Activated CD4-positive, CD25-positive, alpha-beta regulatory T cell treated with anti-CD3 and anti-CD28 coated beads, Interleukin-2, amount 50 U/mL, for 72 hours (primary cell): Measurements from ENCODE around the gene YTHDC1.
"Not testable (repeated sequence)": the region's sequence is repeated elsewhere in the genome, so short reads cannot be mapped to it uniquely, and the experiment has no call there.

Source experiments
- DNase-seq: peaks from one replicate; pipeline ENCODE4 v3.0.0; 2021

YTHDC1 gene

DNA sequence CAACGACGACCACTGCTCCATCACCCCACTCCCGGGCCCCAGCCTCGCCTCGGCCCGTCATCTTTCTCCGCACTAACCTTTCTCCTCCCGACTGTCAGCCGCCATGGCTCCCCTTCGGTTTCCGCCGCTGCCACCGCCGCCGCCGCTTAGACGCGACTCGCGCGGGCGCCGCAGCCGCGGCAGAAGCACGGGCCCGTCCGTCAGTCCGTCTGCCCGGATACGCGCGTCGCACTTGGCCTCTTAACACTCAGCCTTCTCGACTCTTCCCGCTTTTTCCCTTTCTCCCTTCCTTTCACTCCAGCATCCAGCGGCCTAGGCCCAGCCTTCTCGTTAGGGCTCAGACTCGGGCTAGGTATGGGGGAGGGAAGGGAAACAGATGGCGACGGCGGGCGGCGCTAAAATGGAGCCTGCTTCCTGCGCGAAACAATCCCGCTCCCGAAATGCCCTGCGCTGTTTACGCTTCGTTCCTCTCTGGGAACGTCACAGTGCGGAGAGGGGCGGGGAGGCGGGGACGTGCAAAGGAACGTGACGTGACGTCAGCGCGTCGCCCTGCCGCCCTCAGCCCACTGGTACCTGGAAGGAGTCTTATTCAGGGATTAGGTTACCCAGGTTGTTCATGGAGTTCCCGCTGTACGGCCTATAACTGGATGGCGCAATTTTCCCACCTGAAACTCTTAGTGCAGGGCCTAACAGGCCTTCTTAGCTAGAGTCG is at the start of gene YTHDC1:
Gene YTHDC1 (minus strand): TSS at position 442 of the 712 bp plus-strand sequence. CDS start 337 bp downstream, at position 105.
- peak; percentile 92 for DNase-seq

DNA sequence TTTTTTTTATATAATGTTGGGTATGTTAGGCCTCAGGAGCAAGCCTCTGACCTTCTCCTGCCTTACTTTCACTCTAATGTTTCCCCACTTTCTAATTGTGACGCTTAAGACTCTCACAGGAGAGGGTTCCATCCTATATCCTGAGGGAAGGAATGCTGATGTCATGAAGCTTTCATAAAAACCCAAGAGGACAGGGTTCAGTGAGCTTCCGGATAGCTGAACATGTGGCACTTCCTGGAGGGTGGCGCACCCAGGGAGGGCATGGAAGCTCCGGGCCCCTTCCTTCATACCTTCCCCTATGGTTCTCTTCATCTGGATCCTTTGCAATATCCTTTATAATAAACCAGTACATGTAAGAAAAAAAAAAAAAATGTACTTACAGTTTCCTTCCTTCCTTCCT is 49.4 kb upstream of the YTHDC1 start:
- no peak for DNase-seq

DNA sequence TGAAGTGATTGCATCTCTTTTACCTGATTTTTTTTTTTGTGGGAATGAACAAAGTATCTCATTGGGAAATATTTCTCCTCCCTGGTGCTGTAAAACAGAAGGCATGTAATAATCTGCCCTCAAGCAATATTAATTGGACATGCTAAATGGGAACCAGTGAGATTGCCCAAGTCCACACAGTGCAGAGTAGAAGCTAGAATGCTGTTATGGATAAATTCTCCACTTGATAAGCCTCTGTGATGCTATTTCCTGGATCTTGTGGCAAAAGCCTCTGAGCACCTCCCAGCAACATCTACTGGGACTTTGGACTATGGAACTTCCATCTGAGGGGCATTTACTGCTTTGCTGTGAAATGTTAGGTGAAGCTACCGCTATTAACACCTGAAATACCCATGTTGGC is 46.9 kb upstream of the YTHDC1 start:
- DNase-seq: no peak

DNA sequence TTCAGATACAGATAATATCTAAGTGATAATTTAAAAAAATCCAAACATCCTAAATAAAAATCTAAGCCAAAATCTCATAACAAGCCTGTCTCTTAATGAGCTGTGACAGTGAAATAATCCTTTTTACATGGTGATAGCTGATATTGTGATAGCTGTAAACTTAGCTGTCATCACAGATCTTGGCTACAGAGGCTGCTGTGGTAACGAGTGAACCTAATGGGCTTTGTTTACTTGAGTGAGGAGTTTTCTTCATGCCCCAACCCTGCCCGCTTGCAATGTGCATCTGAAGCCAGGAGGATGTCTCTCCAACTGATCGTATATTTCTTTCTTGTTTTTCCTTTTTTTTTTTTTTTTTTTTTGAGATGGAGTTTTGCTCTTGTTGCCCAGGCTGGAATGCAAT is 41.5 kb upstream of the YTHDC1 start:
- DNase-seq: no peak

DNA sequence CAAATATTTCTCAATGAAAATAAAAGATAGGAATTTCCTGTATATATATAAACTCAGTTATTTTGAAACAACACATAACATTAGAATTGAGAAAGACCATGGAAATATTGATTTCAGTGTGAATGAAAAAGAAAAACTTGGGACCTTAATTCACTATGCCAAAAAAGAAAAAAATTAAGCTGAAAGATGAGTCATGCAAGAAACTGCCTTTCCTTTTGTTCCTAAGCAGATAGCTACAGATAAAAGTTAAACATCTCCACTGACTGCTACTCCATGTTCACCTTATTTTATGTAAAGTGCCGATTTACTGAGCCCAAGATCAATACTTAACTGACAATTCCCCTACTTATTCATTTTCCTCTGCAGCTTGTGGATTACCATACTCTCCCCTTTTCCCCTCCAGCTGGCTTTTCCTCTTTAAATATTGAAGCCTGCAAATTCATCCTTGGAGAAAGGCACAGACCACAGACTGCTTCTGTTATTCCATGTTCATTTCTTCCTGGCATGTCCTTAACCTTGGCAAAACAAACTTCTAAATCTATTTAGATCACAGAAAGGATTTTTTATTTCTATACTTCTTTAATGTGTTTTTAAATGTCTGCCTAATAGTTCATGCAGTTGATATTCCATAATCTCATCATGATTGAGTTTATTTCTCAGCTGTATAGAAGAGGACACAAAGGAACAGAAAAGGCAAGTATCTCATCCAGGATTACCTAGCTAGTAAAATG is 40.5 kb upstream of the YTHDC1 start:
- no peak for DNase-seq

DNA sequence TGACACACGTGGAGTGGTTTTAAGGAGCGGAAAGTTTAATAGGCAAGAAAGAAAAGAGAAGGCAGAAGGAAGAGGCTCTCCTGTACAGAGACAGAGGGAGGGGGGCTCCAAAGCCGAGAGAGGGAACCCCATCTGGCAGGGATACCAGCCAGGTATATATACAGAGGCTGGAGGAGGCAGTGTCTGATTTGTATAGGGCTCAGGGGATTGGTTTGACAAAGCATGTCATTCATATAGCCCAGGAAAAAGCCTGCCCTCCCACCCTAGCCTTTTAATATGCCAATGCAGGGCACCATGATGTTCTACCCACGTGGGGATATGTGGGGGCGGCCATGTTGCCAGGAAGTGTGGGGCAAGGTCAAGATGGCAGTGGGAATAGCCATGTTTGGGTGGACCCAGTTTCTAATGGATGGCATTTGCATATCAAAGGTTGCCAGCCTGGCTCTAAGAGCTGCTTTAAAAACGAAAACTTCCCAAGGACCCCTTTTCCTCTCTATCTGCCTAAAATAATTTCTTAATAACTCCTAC is 39.6 kb upstream of the YTHDC1 start:
- not testable (repeated sequence) for DNase-seq

DNA sequence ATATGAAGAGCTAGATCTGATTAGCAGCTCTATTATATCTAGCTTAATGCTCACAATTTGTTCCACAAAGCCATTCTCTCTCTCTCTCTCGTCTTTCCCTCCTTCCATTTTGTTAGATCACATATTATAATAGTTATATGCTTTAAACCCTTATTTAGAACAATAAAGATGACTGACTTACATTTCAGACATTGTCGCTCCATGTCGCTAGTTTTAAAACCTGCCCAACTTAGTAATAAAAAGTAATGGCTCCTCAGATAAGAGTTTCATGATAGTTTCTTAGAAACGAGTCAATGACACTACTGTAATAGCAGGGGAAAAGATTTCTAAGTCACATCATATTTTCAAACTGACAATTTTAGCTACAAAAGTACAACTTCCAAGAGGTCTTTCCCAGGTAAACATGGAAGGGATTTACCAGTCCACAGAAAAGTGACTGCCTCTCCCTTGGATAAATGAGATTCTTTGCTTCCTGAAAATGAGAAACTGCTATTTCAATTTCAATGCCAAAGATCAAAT is 38.5 kb upstream of the YTHDC1 start:
- DNase-seq: no peak

DNA sequence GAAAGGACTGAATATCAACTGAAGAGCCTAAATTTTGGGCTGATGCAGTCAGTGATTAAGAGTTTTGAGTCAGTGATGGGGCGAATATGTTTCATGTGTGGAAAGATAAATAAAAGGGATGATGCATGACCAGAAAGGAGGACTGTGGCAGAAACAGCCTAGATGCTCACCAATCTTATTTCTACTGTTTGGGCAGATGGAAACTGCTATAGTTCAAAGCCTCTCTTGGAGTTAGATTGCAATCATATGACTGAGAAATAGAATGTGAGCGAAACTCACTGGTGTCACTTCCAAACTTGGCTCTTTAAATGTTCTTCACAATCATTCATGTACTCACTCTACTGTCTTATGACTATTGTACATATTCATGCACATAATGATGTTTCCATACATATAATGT is 35.4 kb upstream of the YTHDC1 start:
- DNase-seq: no peak

DNA sequence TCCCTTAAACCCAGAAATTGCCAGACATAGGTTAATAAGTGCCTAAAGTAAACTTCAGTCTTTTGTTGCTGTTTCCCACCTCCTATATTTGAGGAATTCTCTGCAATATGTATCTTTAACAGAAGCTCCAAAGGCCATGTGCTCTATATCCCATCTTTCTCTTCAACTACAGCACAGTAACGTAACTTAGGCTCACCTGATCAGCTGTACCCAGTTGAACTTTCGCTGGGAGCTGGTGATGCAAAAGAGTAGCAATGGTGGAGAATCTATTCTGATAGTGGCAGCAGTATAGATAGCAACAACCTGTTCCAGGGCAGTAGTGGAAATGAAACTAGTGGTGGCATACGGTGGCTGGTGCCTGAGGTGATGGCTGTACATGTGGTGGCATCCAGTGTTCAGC is 33.2 kb upstream of the YTHDC1 start:
- no peak for DNase-seq

DNA sequence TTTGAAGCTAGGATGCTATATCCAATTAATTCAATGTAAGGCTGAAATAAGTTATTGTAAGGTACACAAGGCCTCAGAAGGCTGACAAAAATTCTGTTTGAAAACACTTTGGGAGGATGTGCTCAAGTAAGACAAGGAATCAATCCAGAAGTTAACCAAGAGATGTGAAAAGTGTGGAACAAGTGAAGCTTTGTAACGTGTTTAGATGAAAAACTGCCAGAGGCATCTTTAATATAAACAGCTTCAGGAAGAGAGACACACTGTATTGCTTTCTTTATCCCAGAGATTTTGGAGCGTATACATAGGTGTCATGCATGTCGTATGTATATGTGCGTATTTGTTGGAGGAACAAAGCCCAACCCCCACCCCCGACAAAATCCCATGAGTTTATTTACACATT is 28.3 kb upstream of the YTHDC1 start:
- DNase-seq: no peak

DNA sequence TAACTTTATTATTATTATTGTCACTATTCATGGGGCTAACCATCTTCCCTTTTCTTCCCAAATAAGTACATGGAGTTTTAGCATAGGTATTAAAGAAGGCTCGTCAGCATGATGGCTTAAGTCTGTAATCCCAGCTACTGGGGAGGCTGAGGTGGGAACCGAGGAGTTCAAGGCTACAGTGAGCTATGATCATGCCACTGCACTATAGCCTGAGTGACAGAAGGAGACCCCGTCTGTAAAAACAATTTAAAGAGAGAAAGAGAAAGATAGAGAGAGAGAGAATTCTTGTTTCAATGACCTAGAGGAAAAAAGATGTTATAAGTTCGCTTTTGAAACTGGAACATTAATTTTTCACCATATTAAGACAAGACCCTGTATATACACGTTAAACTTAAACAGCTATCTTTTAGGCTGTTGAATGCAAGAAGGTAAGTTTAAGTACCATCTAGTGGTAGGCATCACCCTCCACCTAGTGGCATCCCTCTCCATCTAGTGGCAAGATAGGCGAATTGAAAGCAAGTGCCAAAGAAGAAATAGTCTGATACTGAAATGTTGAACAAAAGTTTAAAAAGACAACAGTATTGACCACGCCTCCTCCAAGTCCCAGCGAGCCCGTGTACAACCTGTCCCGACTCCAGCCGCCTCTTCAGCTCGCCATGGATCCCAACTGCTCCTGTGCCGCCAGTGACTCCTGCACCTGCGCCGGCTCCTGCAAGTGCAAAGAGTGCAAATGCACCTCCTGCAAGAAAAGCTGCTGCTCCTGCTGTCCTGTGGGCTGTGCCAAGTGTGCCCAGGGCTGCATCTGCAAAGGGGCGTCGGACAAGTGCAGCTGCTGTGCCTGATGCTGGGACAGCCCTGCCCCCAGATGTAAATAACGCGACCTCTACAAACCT is 26.0 kb upstream of the YTHDC1 start:
- no peak for DNase-seq

DNA sequence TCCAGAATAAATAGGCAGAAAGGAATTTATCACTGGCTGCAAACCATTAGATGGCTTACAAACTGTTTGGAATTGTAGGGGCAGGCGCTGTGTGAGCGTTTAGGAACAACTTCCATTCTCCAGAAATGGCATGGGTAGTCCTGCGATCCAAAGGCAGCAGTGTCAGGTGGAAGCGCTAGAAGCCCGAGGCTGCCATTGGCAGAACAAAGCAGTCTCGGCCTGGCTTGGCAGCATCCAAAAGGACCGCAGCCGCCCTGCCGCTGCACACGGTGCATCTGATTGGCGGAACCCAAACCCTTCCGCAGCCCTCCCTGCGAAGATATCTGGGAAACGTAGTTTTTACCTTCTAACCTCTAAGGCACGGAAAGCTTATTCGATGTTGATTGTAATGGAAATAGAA is 23.6 kb upstream of the YTHDC1 start:
- DNase-seq: peak; percentile 44

DNA sequence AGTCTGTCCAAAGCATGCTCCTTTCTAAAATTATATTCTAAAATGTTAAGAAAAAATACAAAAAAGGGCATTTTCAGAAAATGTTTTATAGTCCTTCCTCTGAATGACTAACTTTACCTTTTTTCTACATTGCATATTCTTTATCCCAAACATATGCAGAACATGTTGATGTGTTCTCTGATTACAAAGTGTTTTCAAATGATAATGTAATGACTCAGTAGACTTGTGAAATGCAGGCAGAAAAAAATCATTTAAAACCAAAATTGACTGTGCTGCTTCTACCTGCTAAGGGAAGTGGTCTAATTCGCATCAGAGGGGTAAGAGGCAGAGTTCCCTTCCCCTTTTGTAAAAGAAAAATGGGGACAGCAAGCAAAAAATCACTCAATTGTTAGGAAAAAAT is 22.7 kb upstream of the YTHDC1 start:
- DNase-seq: no peak

DNA sequence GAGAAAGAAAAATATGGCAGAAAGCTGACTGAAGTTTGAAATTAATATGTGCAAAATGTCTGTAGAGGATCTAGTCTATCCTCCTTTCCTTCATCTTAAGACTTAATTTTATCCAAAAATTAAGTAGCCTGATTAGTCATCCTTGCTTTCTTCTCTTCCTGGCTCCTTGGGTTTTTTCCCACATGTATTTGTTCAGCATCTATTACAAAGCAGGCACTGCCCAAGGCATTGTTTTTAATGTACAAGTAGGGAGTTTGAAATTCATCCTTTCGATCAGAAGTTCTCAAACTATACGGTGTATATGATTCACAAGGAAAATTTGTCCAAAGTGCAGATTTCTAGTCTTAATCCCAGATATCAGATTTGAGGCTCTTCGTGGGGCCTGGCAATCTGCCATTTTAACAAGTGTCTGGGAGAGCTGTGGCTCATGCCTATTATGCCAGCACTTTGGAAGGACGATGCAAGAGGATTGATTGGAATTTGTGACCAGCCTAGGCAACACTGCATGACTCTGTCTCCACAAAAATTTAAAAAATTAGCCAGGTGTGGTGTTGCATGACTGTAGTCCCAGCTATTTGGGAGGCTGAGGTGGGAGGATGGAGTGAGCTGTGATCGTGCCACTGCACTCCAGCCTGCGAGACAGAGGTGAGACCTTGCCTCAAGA is 19.4 kb upstream of the YTHDC1 start:
- DNase-seq: no peak

DNA sequence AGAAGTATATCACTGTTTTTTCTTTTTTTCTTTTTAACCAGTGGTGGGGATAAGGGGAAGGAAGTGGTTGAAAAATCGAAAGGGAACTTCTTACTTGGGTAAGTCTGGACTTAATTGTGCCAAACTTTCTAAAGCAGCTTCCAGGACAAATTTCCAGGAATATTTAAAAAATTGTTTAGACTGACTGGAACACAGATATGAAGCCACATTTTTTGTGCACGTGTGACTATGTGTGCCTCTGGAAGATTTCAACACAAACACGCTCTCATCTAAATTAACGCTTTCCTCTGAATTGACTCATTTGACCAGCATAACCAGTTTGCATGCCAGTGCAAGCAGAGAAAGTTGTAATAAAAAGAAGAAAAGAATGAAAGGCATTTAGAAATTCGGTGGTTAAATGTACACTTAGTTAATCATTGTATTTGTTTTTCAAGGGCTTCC is 18.8 kb upstream of the YTHDC1 start:
- no peak for DNase-seq

DNA sequence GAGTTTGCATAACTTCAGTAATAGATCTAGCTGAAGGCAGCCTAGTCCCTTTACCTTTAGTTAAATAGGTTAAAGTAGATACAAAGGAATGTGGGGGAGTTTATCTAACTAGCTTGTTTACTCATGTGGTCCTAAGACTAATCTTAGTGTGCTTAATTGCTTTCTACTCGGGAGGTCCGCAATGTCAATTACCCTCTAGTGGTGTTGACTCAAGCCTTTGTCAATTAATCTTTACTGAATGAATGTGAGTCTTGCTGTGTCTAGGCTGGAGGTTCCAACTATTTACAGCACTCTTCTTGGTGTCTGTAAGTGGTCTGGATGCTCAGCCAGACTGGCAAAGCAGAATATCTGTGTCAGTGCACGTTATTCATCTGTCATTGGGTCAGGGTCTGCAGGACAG is 17.9 kb upstream of the YTHDC1 start:
- DNase-seq: no peak

DNA sequence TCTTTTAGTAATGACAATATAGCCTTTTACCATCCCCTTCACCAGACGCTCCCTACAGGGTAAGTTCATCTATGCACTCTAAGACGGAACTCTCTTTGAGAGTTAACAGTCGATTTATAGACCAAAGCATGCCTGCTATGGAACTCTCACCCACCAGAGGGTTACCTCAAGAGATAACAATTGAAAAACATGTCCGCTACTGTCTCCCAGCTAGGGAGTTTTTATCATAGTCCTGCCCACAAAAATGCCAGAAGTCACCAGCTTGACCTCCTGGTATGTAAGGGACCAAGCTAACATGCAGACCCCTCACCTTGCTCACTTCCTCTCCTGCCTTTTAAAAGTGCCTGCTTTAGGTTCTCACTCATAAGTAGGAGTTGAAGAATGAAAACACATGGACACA is 16.7 kb upstream of the YTHDC1 start:
- DNase-seq: no peak

DNA sequence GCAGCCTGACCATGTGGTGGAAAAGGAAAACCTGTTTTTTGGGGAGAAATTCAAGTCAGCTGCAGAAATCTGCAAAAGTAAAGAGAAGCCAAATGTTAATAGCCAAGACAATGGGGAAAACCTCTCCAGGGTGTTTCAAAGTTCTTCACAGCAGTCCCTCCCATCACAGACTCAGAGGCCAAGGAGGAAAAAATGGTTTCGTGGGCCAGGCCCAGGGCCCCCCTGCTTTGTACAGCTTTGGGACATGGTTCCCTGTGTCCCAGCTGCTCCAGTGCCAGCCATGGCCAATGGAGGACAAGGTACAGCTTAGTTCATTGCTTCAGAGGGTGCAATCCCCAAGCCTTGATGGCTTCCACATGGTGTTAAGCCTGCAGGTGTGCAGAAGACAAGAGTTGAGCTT is 15.2 kb upstream of the YTHDC1 start:
- no peak for DNase-seq

DNA sequence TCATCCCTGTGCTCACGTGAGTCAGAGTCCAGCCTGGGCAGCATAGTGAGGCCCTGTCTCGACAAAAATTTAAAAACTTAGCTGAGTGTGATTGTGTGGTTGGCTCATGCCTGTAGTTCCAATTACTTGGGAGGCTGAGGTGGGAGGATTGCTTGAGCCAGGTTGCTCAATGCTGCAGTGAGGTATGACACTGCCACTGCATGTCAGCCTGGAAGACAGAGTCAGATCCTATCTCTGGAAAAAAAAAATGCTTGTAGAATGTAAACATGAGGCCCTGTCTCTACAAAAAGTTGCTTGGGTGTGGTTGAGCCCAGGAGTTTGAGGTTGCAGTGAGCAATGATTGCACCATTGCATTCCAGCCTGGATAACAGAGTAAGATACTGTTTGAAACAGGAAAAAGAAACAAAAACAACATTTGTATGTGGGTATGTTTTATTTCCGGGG is 11.3 kb upstream of the YTHDC1 start:
- DNase-seq: no peak

DNA sequence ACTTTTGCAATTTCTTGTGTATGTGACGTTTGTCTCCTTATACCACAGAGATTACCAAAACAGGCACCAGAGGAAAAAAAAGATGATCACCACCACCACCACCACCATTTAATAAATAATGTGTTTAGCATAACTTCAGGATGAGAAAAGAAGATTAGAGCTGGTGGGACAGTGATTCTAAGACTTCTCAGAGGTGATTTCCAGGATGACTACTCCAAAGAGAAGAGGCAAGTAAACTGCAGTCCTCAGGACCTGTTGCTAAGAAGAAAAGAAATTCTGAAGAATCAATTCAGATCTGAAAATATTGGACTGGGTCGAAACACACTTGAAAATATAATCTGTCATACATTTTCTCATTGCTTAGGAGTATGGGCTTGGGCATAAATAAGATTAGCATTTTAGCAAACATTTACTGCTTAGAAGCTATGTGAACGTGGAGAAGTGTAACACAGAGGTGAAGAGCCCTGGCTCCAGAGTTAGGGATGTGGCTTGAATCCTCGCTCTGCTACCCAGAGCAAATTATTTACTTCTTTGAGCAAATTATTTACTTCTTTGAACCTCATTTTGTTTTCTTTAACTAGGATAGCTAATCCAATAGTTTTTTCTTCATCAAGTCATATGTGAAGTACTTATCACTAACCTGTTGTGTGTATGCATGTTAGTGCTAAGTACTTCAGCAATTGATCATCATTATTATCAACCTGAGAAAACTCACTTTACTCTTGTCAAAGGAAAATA is 10.5 kb upstream of the YTHDC1 start:
- DNase-seq: no peak

DNA sequence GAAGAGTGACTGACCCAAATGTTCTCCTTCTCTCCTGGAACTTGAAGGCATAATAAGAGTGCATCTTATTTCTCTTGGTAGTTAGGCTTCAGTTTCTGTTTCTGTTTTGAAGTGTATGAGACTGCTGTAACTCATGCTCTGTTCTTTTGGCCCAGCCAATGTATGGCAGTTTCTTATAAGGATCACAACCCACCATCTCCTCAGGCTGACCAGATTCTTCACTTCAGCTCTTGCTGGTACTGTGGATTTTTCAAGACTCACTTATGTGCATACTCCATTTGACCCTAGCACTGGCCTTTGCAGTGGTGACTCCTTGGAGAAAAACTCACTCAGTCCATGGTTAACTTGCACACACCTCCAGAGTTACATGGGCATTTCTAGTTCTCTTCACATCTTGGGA is 9.6 kb upstream of the YTHDC1 start:
- no peak for DNase-seq

DNA sequence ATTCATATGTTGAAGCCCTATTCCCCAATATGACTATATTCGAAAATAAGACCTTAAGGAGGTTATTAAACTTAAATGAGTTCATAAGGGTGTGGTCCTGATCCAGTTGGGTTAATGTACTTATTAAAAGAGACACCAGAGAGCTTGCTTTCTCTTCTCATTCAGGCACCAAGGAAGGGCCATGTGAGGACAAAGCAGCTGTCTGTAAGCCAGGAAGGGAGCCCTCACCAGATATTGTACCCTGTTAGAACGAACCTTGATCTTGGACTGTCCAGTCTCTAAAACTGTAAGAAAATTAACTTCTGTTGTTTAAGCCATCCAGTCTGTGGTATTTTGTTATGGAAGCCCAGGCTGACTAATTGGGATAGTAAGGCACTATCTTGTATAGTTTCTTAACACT is 9.1 kb upstream of the YTHDC1 start:
- DNase-seq: no peak
